ENCODE results near the gene SAMD9L.

SAMD9L gene

GRCh38 chr7:93176992-93177580, 28.9 kb upstream of the SAMD9L start:
- H3K27ac ChIP-seq = no peak overlapping the region
- TF ChIP-seq CTCF (conservative IDR thresholded peaks at IDR 0.05) = no peak

GRCh38 chr7:93175219-93175618, 27.0 kb upstream of the SAMD9L start:
- TF ChIP-seq CTCF (conservative IDR thresholded peaks at IDR 0.05) = no peak; the same call in 1 of the 2 replicates
- no peak overlapping the region for H3K27ac ChIP-seq

- H3K27ac ChIP-seq = no peak overlapping the region
- TF ChIP-seq CTCF (conservative IDR thresholded peaks at IDR 0.05) = no peak
Observed at GRCh38 chr7:93172683-93173082, 24.5 kb upstream of the SAMD9L start.

GRCh38 chr7:93171606-93172226, 23.5 kb upstream of the SAMD9L start:
- no peak for TF ChIP-seq CTCF (conservative IDR thresholded peaks at IDR 0.05)
- no peak overlapping the region for H3K27ac ChIP-seq

GRCh38 chr7:93165447-93165846, 17.3 kb upstream of the SAMD9L start:
- no peak for TF ChIP-seq CTCF (conservative IDR thresholded peaks at IDR 0.05)
- no peak overlapping the region for H3K27ac ChIP-seq

GRCh38 chr7:93164766-93165165, 16.6 kb upstream of the SAMD9L start:
- no peak for TF ChIP-seq CTCF (conservative IDR thresholded peaks at IDR 0.05)
- H3K27ac ChIP-seq = no peak overlapping the region

- H3K27ac ChIP-seq = no peak overlapping the region
Observed at GRCh38 chr7:93161181-93161762, 13.1 kb upstream of the SAMD9L start.

More at GRCh38 chr7:93161181-93161762, 13.1 kb upstream of the SAMD9L start:
- TF ChIP-seq CTCF (conservative IDR thresholded peaks at IDR 0.05) = no peak

Measured in VCaP (cell line).